Stimulated activated CD4-positive, alpha-beta T cell treated with anti-CD3 and anti-CD28 coated beads, Interleukin-15, amount 100 ng/mL, for 24 hours (primary cell): ENCODE measurements around the gene KLHDC4.
"Not testable (repeated sequence)": the region's sequence is repeated elsewhere in the genome, so short reads cannot be mapped to it uniquely, and the experiment has no call there.

Experiments used
- DNase-seq: peaks from one replicate; pipeline ENCODE4 v3.0.0-alpha.2; 2020

KLHDC4 gene

GRCh38 chr16:87696726-87697125 is 69.1 kb downstream of the KLHDC4 start:
- no peak for DNase-seq

GRCh38 chr16:87695534-87695933 is 70.3 kb downstream of the KLHDC4 start:
- no peak for DNase-seq

- no peak for DNase-seq
Observed at GRCh38 chr16:87694441-87695125, 71.2 kb downstream of the KLHDC4 start.

GRCh38 chr16:87693827-87694226 is 72.0 kb downstream of the KLHDC4 start:
- DNase-seq = no peak

GRCh38 chr16:87692756-87693155 is 73.0 kb downstream of the KLHDC4 start:
- no peak for DNase-seq

GRCh38 chr16:87692176-87692575 is 73.6 kb downstream of the KLHDC4 start:
- DNase-seq = no peak

GRCh38 chr16:87691686-87692079 is 74.1 kb downstream of the KLHDC4 start:
- no peak for DNase-seq

- DNase-seq = no peak
Observed at GRCh38 chr16:87690911-87691685, 74.7 kb downstream of the KLHDC4 start.

- no peak for DNase-seq
Observed at GRCh38 chr16:87689956-87690465, 75.8 kb downstream of the KLHDC4 start.

- no peak for DNase-seq
Observed at GRCh38 chr16:87688876-87689815, 76.6 kb downstream of the KLHDC4 start.

- DNase-seq = no peak
Observed at GRCh38 chr16:87687998-87688529, 77.7 kb downstream of the KLHDC4 start.

GRCh38 chr16:87687126-87687910 is 78.5 kb downstream of the KLHDC4 start:
- no peak for DNase-seq

GRCh38 chr16:87686697-87687096 is 79.1 kb downstream of the KLHDC4 start:
- no peak for DNase-seq

GRCh38 chr16:87685766-87686165 is 80.0 kb downstream of the KLHDC4 start:
- no peak for DNase-seq

GRCh38 chr16:87685405-87685755 is 80.4 kb downstream of the KLHDC4 start:
- no peak for DNase-seq

GRCh38 chr16:87684711-87685404 is 80.9 kb downstream of the KLHDC4 start:
- no peak for DNase-seq

- no peak for DNase-seq
Observed at GRCh38 chr16:87684106-87684677, 81.6 kb downstream of the KLHDC4 start.

- no peak for DNase-seq
Observed at GRCh38 chr16:87682852-87683399, 82.9 kb downstream of the KLHDC4 start.

- peak; percentile 37 for DNase-seq
Observed at GRCh38 chr16:87681981-87682570, 83.7 kb downstream of the KLHDC4 start.

GRCh38 chr16:87681051-87681602 is 84.7 kb downstream of the KLHDC4 start:
- DNase-seq = not testable (repeated sequence)
